GM21723 (cell line): ENCODE measurements around the gene CEP295NL.
"Not testable (repeated sequence)": the region's sequence is repeated elsewhere in the genome, so short reads cannot be mapped to it uniquely, and the experiment has no call there.

Source experiments
- ATAC-seq: cut with Tn5 transposase; IDR thresholded peaks from one replicate; pipeline ENCODE4 v1.9.1; 2021; ENCODE audit warnings: mild to moderate bottlenecking, moderate library complexity; ENCODE audit not compliant: unreplicated experiment

CEP295NL gene

GRCh38 chr17:78905541-78905940 lies 2.5 kb upstream of the CEP295NL start:
- no peak for ATAC-seq

GRCh38 chr17:78905116-78905515 lies 2.1 kb upstream of the CEP295NL start:
- ATAC-seq, result no peak

- ATAC-seq, result no peak
Measured at GRCh38 chr17:78904371-78904770, 1.4 kb upstream of the CEP295NL start.

GRCh38 chr17:78902231-78902630 lies 770 bp downstream of the CEP295NL start:
- not testable (repeated sequence) for ATAC-seq

- no peak for ATAC-seq
Measured at GRCh38 chr17:78901806-78902205, 1.2 kb downstream of the CEP295NL start.

- ATAC-seq, result no peak
Measured at GRCh38 chr17:78900816-78901215, 2.2 kb downstream of the CEP295NL start.

GRCh38 chr17:78899361-78900260 lies 3.4 kb downstream of the CEP295NL start:
- ATAC-seq, result no peak

- no peak for ATAC-seq
Measured at GRCh38 chr17:78898947-78899346, 4.1 kb downstream of the CEP295NL start.

- no peak for ATAC-seq
Measured at GRCh38 chr17:78898075-78898836, 4.7 kb downstream of the CEP295NL start.

GRCh38 chr17:78897664-78898047 lies 5.3 kb downstream of the CEP295NL start:
- ATAC-seq, result no peak

GRCh38 chr17:78896834-78897663 lies 6.0 kb downstream of the CEP295NL start:
- no peak for ATAC-seq

GRCh38 chr17:78896091-78896833 lies 6.7 kb downstream of the CEP295NL start:
- ATAC-seq, result no peak

- ATAC-seq, result no peak
Measured at GRCh38 chr17:78895322-78895721, 7.7 kb downstream of the CEP295NL start.

- no peak for ATAC-seq
Measured at GRCh38 chr17:78893684-78894083, 9.3 kb downstream of the CEP295NL start.

- ATAC-seq, result no peak
Measured at GRCh38 chr17:78892936-78893379, 10.0 kb downstream of the CEP295NL start.

- ATAC-seq, result no peak
Measured at GRCh38 chr17:78892520-78892919, 10.5 kb downstream of the CEP295NL start.

GRCh38 chr17:78892062-78892456 lies 10.9 kb downstream of the CEP295NL start:
- ATAC-seq, result no peak

- no peak for ATAC-seq
Measured at GRCh38 chr17:78891406-78892061, 11.5 kb downstream of the CEP295NL start.

- no peak for ATAC-seq
Measured at GRCh38 chr17:78890498-78890897, 12.5 kb downstream of the CEP295NL start.

- not testable (repeated sequence) for ATAC-seq
Measured at GRCh38 chr17:78890096-78890495, 12.9 kb downstream of the CEP295NL start.
